GM18907 (cell line): ENCODE data around the gene DNAJC6.

Source experiments
- ATAC-seq: cut with Tn5 transposase; IDR thresholded peaks from one replicate; pipeline ENCODE4 v1.9.1; 2021; ENCODE audit warnings: mild to moderate bottlenecking, moderate library complexity; ENCODE audit not compliant: unreplicated experiment

The DNAJC6 gene

GRCh38 chr1:65292861-65293593, 16.3 kb upstream of the DNAJC6 start:
- no peak for ATAC-seq

DNA sequence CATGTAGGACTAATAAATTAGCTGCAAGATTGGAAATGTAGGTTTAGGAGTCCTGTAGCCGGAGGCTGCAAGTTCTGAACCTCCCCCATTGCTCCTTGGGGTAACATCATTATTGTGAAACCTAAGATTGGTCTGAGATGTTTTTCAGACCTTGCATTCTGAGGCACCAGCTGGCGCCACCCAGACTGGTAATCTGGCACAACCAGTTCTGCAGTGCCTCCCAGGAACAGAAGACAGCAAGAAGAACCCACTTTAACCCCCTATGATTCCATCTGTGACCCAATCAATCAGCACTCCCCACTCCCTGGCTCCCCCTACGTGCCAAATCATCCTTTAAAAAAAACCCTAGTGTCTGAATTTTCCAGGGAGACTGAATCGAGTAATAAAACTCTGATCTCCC, 11.6 kb upstream of the DNAJC6 start:
- no peak for ATAC-seq

GRCh38 chr1:65299328-65299727, 10.0 kb upstream of the DNAJC6 start:
- ATAC-seq: no peak

GRCh38 chr1:65308781-65309303, 501 bp upstream of the DNAJC6 start:
- ATAC-seq: no peak

DNA sequence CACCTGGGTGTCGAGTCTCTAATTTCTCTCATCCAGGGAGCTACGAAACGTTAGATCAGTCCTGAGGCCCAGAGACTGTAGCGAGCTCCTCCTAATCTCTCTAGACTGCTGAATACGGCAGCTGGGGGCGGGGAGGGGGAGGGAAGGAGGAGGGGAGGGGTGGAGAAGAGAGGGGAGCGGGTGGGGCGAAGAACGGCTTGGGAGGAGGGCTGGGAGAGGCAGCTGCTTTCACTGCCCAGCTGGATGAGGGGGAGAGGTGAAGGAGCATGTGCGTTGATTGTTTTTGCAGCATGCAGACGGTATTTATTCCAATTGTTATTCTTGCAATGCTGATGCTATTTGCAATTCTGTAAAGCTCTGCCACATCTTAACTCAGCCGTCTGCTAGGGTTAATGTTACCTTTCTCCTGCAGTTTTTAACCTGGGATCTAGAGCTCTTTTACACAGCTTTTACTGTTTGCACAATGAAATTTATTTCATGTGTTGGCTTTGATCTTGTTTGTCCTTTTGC, 790 bp downstream of the DNAJC6 start:
- ATAC-seq: no peak

DNA sequence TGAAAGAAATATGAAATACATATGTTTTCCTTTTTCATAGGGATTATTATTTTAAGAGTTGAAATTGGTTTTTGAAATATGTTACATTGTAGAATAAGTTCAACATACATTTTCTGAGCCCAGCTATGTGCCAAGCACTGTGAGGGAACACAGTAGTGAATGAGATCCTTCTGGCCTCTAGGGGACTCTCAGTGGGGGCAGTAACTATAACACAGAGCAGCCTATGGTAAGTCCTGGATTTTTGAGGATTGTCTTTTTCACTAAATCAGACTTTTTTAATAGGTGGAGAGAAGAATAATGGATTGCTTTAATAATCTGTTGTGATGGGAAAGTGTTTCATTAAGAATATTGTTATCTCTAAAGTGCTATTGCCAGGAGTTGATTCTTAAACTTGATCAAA, 2.4 kb downstream of the DNAJC6 start:
- no peak for ATAC-seq

DNA sequence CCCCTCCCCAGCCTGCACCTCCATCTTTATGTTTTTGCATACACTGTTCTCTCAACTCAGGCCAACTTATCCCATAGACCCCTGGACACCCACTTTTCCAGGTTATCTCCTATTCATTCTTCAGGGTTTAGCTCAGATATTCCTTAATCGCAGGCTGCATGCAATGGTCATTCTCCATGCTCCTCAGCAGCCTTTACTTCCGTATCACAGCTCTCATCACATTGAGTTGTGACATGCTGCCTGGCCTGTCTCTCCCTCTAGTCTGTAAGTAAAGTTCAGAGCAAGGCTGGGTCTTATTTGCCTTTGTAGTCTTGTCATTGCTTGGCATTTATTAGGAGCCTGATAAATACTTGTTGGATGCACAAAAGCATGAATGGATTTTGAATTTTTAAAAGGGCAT, 6.9 kb downstream of the DNAJC6 start:
- ATAC-seq: no peak

DNA sequence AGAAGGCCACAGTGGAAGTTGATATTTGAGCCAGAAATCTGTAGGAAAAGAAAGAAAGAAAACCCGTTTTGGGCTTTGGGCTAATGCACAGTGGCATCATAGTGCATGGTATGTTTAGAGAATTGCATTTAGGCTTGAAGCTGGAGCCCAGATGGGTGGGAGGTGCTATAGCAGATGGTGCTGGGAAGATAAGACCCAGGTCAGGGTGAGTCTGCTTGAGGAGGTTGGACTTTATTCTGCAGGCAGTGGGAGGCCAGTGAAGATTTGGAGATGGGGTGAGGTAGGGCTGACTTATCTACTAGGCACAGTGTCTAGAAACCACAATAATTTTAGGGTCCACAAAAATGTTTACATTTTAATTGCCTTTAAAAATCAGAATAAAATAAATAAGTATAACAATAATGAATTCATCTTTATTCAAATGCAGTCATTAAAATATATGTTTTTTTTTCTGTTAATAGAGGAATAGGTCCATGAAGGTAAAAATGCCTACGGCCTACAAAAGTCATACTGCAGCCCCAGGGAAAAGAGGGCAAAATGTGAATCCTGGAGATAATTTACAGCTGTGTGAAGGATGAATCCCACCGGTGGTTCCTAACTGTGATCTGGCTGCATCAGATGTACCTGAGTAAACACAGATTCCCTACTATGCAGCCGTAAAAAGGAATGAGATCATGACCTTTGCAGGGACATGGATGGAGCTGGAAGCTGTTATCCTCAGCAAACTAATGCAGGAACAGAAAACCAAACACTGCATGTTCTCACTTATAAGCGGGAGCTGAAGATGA, 8.7 kb downstream of the DNAJC6 start:
- ATAC-seq: no peak

GRCh38 chr1:65319141-65319540, 9.8 kb downstream of the DNAJC6 start:
- ATAC-seq: no peak

- no peak for ATAC-seq
Measured at GRCh38 chr1:65319754-65320153, 10.4 kb downstream of the DNAJC6 start.

- ATAC-seq: no peak
Measured at GRCh38 chr1:65321879-65322278, 12.5 kb downstream of the DNAJC6 start.

GRCh38 chr1:65323246-65323645, 13.9 kb downstream of the DNAJC6 start:
- no peak for ATAC-seq

GRCh38 chr1:65330021-65330420, 20.7 kb downstream of the DNAJC6 start:
- ATAC-seq: no peak

DNA sequence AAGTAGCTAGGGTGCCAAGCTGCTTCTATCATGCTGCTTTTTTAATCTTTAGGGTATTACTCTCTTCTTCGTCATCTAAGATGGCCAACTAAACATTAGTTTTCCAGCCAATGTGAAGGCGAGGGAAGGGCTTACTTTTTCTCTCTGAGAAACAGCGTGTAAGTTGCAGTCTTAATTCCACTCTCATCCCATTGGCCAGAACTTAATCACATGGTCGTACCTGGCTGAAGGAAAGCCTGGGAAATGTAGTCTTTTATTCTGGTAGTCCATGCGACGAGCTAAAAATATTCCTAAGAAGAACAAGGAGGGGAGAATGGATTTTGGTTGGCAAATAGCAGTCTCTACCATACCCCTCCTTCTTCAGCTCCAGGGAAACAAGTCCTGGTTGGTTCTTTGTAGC, 21.5 kb downstream of the DNAJC6 start:
- no peak for ATAC-seq

GRCh38 chr1:65332821-65333220, 23.5 kb downstream of the DNAJC6 start:
- no peak for ATAC-seq

DNA sequence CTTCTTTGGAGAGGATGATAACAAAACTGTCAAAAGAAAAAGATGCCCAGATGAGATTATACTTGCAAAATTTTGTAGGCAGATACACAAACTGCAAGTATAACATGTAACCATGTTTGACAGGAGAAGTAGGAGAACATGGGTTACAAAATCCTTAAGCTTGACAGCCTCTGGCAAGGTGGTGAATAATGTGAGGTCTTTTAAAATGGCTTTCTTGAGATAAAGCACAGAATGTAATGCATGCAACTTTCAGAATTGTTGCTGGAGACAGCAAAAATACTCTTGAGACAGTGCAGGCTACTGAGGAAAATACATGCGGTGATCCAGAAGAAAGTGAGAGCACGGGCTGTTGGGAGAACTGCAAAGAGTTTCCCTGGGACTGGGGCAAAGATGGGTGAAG, 24.7 kb downstream of the DNAJC6 start:
- ATAC-seq: no peak

DNA sequence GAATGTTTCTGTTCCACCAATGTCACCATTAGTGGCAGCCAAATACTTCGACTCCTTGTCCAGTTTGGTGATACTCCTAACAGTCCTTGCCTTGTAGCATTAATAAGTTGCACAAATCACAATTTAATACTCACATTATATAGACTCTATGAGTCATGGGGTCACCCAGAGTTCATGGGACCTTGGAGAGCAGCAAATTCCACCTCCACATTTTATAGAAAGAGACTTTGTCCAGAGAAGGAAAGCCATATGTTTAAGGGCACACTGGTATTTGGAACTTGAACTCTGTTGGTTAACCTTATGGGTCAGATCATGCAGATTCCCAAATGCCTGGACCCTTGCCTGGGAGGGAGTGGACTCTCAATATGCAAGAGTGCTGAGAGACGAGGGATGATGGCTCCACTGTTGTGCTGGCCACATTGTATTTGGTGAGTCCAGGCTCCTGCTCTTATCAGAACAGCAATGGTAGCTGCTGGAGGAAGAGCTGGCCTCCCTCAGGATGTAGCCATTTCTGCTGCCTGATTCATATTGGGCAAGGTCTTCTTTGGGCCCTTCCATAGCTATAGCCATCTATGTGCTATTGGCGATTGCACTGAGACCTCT, 30.6 kb downstream of the DNAJC6 start:
- no peak for ATAC-seq

GRCh38 chr1:65341381-65341780, 32.0 kb downstream of the DNAJC6 start:
- ATAC-seq: no peak

- no peak for ATAC-seq
Measured at GRCh38 chr1:65343286-65343685, 33.9 kb downstream of the DNAJC6 start.

GRCh38 chr1:65344171-65344814, 35.0 kb downstream of the DNAJC6 start:
- no peak for ATAC-seq

DNA sequence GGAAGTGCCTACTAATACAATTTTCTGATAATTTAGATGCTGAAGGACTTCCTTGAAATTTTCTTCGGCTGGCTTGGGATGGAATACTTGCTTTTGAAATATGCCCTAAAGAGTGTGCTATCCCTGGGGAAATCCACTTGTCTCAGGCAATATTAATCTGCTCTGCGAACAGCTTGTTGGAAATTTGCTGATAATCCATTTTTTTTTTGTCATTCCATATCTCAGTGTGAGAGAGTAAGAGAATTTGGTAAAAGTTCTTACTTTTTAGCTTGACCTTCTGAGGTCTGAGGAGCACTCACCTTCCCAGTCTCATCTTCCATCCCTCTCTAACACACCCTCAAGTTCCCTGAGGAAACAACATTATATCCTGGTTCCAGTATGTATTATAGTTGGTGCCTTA, 36.8 kb downstream of the DNAJC6 start:
- ATAC-seq: no peak
